ENCODE measurements around the gene DUT. TPM values are rescaled to one million over a fixed set of nuclear protein-coding genes. Genes with fewer than 3 reads are reported as not detected.
A peak's percentile ranks its signal among the peaks of the same experiment; 100 is the strongest.

The DUT gene
- total and polyA plus RNA-seq, 9 of the 15 experiments (the other 6 are each of a cell fraction or from before 2014, with no cell fraction given) = 13.9 to 235 (median 94.9) TPM

DNA sequence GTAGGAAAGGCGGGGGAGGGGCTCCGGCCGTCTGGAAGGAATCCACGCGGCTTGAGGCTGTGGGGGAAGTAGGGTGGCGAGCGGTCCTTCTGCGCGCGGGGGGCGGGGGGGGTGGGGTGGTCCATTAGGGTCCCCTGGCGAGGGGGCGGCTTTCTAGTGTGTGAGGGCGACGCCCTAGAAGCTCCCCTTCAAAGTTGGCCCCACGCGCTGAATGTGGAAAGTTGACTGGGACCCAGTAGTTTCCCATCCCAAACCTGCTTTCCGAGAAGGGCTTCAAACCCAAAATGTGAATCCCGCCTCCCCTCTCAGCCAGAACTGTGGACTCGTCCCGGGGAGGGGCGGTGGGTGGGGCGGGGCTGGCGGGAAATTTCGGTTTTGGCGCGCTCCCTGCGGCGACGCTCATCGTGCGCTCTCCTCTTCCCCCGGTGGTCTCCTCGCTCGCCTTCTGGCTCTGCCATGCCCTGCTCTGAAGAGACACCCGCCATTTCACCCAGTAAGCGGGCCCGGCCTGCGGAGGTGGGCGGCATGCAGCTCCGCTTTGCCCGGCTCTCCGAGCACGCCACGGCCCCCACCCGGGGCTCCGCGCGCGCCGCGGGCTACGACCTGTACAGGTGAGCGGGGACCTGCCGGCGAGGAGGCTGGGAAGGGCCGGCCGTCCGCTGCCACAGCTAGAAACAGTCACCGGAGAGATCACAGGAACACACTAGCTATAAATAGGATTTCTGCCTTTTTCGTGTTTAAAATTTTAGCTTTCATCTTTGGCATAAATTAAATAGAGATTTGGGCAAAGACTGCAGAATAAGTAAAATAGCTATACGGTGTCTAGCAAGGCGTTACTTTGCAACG, 790 bp downstream of the DUT start (continued):
- TF ChIP-seq, protein P1, sequence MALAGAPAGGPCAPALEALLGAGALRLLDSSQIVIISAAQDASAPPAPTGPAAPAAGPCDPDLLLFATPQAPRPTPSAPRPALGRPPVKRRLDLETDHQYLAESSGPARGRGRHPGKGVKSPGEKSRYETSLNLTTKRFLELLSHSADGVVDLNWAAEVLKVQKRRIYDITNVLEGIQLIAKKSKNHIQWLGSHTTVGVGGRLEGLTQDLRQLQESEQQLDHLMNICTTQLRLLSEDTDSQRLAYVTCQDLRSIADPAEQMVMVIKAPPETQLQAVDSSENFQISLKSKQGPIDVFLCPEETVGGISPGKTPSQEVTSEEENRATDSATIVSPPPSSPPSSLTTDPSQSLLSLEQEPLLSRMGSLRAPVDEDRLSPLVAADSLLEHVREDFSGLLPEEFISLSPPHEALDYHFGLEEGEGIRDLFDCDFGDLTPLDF (CRISPR knock-in tag; IDR thresholded peaks at IDR 0.05) = peak; percentile 56
- no peak for TF ChIP-seq YY1 (IDR thresholded peaks at IDR 0.05; ENCODE audit: borderline replicate concordance in 1 of 3, control insufficient read depth in 1 of 3, extremely low read depth in 1 of 3, insufficient read depth in 3 of 3, insufficient read length in 1 of 3, insufficient replicate concordance in 2 of 3, low read depth in 1 of 3, low read length in 2 of 3)
- peak; percentile 75; the same call in 1 of the 2 replicates for TF ChIP-seq LCOR (CRISPR knock-in tag; IDR thresholded peaks at IDR 0.05)
- no peak for TF ChIP-seq RBM17 (IDR thresholded peaks at IDR 0.05; ENCODE audit: borderline replicate concordance, low read depth, low read length)
- no peak for TF ChIP-seq ZNF695 (CRISPR knock-in tag; IDR thresholded peaks at IDR 0.05)
- 0 out of 2 replicates have a peak, but pooled peaks have one; percentile 40 for TF ChIP-seq TFAP4 (CRISPR knock-in tag; IDR thresholded peaks at IDR 0.05; ENCODE audit: borderline replicate concordance)
- peak; percentile 75 for TF ChIP-seq RBFOX2 (IDR thresholded peaks at IDR 0.05; ENCODE audit: low read depth, low read length)
- 0 out of 2 replicates have a peak, but pooled peaks have one; percentile 41 for TF ChIP-seq KLF6 (CRISPR knock-in tag; IDR thresholded peaks at IDR 0.05; ENCODE audit: borderline replicate concordance)
- TF ChIP-seq ILF3 (IDR thresholded peaks at IDR 0.05; ENCODE audit: borderline replicate concordance) = no peak
- TF ChIP-seq ZFX (CRISPR knock-in tag; IDR thresholded peaks at IDR 0.05) = no peak
- no peak for TF ChIP-seq SRSF1 (IDR thresholded peaks at IDR 0.05; ENCODE audit: low read depth, low read length)
- no peak for TF ChIP-seq WHSC1 (IDR thresholded peaks at IDR 0.05; ENCODE audit: low read length)
- TF ChIP-seq NCOA4 (IDR thresholded peaks at IDR 0.05; ENCODE audit: partially characterized antibody) = no peak
- no peak for TF ChIP-seq HSF4 (CRISPR knock-in tag; IDR thresholded peaks at IDR 0.05; ENCODE audit: borderline replicate concordance)
- TF ChIP-seq, protein P2, sequence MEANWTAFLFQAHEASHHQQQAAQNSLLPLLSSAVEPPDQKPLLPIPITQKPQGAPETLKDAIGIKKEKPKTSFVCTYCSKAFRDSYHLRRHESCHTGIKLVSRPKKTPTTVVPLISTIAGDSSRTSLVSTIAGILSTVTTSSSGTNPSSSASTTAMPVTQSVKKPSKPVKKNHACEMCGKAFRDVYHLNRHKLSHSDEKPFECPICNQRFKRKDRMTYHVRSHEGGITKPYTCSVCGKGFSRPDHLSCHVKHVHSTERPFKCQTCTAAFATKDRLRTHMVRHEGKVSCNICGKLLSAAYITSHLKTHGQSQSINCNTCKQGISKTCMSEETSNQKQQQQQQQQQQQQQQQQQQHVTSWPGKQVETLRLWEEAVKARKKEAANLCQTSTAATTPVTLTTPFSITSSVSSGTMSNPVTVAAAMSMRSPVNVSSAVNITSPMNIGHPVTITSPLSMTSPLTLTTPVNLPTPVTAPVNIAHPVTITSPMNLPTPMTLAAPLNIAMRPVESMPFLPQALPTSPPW (CRISPR knock-in tag; IDR thresholded peaks at IDR 0.05) = peak; percentile 98
- peak; percentile 1 to 99; a peak in 2 of 4 replicates for TF ChIP-seq NONO (IDR thresholded peaks at IDR 0.05; ENCODE audit: low read depth in 2 of 2, low read length in 1 of 2)
- peak; percentile 17 for TF ChIP-seq POLR2A (conservative IDR thresholded peaks at IDR 0.05)
- no peak for TF ChIP-seq ZBED1 (IDR thresholded peaks at IDR 0.05)
- TF ChIP-seq DDX20 (tag; IDR thresholded peaks at IDR 0.05; ENCODE audit: low read depth) = no peak
- TF ChIP-seq PRPF4 (IDR thresholded peaks at IDR 0.05; ENCODE audit: insufficient read depth, low read depth, low read length, poor library complexity, severe bottlenecking) = peak; percentile 21
- TF ChIP-seq BRD4 (IDR thresholded peaks at IDR 0.05) = no peak
- TF ChIP-seq ATF3 (IDR thresholded peaks at IDR 0.05) = 0 out of 2 replicates have a peak, but pooled peaks have one; percentile 20
- no peak for TF ChIP-seq ATF3 (CRISPR knock-in tag; conservative IDR thresholded peaks at IDR 0.05)

All from K562 (cell line).